DOHH2 (cell line): ENCODE measurements around the gene RAD23A.

Experiments
- H3F3A ChIP-seq: fragments of 200-600 bp; sonication (generic), shearing (Covaris generic); 2 replicates; pipeline ENCODE4 v1.6.0; 2016; ENCODE audit warnings: antibody characterized with exemption, mild to moderate bottlenecking; ENCODE audit not compliant: control insufficient read depth, insufficient read depth
- H3K27ac ChIP-seq: fragments of 200-600 bp; sonication (generic); 2 replicates; pipeline ENCODE4 v1.5.1; 2014; ENCODE audit warnings: low read depth, mild to moderate bottlenecking, low read length, moderate library complexity
- H3K27me3 ChIP-seq: fragments of 200-600 bp; sonication (generic); 2 replicates; pipeline ENCODE4 v1.6.1; 2014; ENCODE audit warnings: mild to moderate bottlenecking, low read length, mixed read lengths; ENCODE audit not compliant: control insufficient read depth
- H3K36me3 ChIP-seq: fragments of 200-600 bp; sonication (generic); 2 replicates; pipeline ENCODE4 v1.6.1; 2014; ENCODE audit warnings: mild to moderate bottlenecking, low read length, moderate library complexity, mixed read lengths; ENCODE audit not compliant: control insufficient read depth
- H3K4me1 ChIP-seq: fragments of 200-600 bp; sonication (generic); 2 replicates; pipeline ENCODE4 v1.6.1; 2014; ENCODE audit warnings: mild to moderate bottlenecking, low read length, mixed read lengths; ENCODE audit not compliant: control insufficient read depth
- H3K4me2 ChIP-seq: fragments of 200-600 bp; sonication (generic); 2 replicates; pipeline ENCODE4 v1.6.0; 2014; ENCODE audit warnings: mild to moderate bottlenecking, low read length, moderate library complexity
- H3K4me3 ChIP-seq: fragments of 200-600 bp; sonication (generic); 2 replicates; pipeline ENCODE4 v1.5.1; 2014; ENCODE audit warnings: mild to moderate bottlenecking, low read length, mixed read lengths
- H3K79me2 ChIP-seq: fragments of 200-600 bp; sonication (generic); 2 replicates; pipeline ENCODE4 v1.6.1; 2014; ENCODE audit warnings: mild to moderate bottlenecking, low read length, mixed read lengths; ENCODE audit not compliant: control insufficient read depth
- H3K9me2 ChIP-seq: fragments of 200-600 bp; sonication (generic); replicated peaks from 2 replicates; pipeline ENCODE4 v1.6.1; 2014; ENCODE audit warnings: mild to moderate bottlenecking, low read length, mixed read lengths; ENCODE audit not compliant: control insufficient read depth
- H3K9me3 ChIP-seq: fragments of 200-600 bp; sonication (generic); 2 replicates; pipeline ENCODE4 v1.6.1; 2014; ENCODE audit warnings: antibody characterized with exemption, low read length, mixed read lengths; ENCODE audit not compliant: control insufficient read depth, insufficient read depth
- H4K20me1 ChIP-seq: fragments of 200-600 bp; sonication (generic); 2 replicates; pipeline ENCODE4 v1.6.0; 2014; ENCODE audit warnings: low read depth, mild to moderate bottlenecking, antibody characterized with exemption, low read length, moderate library complexity; ENCODE audit not compliant: control insufficient read depth, insufficient read depth
- EZH2phosphoT487 ChIP-seq: fragments of 200-600 bp; sonication (generic); IDR thresholded peaks from 2 replicates; pipeline ENCODE4 v1.6.1; 2017; ENCODE audit warnings: borderline replicate concordance, mild to moderate bottlenecking, antibody characterized with exemption, low read length, moderate library complexity, mixed read lengths
- TF ChIP-seq, protein P1 (sequence below): fragments of 200-600 bp; sonication (generic); IDR thresholded peaks from one replicate; pipeline ENCODE4 v1.5.1; 2014; ENCODE audit warnings: antibody characterized with exemption, mild to moderate bottlenecking, low read depth, low read length; ENCODE audit not compliant: poor library complexity, severe bottlenecking

The RAD23A gene

DNA sequence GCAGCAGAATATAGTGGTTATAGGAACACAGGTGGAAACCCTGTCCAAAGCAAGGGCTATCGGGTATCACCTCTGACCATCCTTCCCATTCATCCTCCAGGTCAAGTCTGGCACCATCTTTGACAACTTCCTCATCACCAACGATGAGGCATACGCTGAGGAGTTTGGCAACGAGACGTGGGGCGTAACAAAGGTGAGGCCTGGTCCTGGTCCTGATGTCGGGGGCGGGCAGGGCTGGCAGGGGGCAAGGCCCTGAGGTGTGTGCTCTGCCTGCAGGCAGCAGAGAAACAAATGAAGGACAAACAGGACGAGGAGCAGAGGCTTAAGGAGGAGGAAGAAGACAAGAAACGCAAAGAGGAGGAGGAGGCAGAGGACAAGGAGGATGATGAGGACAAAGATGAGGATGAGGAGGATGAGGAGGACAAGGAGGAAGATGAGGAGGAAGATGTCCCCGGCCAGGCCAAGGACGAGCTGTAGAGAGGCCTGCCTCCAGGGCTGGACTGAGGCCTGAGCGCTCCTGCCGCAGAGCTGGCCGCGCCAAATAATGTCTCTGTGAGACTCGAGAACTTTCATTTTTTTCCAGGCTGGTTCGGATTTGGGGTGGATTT is 2.1 kb upstream of the RAD23A start:
- Histone ChIP-seq H3K79me2 (peaks cover 62% of the 10 kb centered on the region), H3K27me3 (no peaks in the 10 kb centered on the region), H3F3A (peaks cover 67% of the 10 kb centered on the region), H3K4me2 (peak overlapping the region; percentile 48), H4K20me1 (peaks cover 22% of the 10 kb centered on the region), H3K4me1 (peaks cover 66% of the 10 kb centered on the region), H3K9me2 (no peaks in the 10 kb centered on the region), H3K9me3 (no peaks in the 10 kb centered on the region), H3K4me3 (peak overlapping the region; percentile 31; the same call in 1 of the 2 replicates), H3K36me3 (peaks cover 92% of the 10 kb centered on the region), H3K27ac (0 out of 2 replicates have a peak overlapping the region, but pooled peaks have one; percentile 9)
- TF ChIP-seq EZH2phosphoT487 = no peak
- TF ChIP-seq, protein P1, sequence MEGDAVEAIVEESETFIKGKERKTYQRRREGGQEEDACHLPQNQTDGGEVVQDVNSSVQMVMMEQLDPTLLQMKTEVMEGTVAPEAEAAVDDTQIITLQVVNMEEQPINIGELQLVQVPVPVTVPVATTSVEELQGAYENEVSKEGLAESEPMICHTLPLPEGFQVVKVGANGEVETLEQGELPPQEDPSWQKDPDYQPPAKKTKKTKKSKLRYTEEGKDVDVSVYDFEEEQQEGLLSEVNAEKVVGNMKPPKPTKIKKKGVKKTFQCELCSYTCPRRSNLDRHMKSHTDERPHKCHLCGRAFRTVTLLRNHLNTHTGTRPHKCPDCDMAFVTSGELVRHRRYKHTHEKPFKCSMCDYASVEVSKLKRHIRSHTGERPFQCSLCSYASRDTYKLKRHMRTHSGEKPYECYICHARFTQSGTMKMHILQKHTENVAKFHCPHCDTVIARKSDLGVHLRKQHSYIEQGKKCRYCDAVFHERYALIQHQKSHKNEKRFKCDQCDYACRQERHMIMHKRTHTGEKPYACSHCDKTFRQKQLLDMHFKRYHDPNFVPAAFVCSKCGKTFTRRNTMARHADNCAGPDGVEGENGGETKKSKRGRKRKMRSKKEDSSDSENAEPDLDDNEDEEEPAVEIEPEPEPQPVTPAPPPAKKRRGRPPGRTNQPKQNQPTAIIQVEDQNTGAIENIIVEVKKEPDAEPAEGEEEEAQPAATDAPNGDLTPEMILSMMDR = no peak

- peaks cover 61% of the 10 kb centered on the region for H3F3A ChIP-seq
- peaks cover 92% of the 10 kb centered on the region for H3K36me3 ChIP-seq
Observed at GRCh38 chr19:12944104-12944674, 1.5 kb upstream of the RAD23A start.

GRCh38 chr19:12946092-12946721 is 545 bp downstream of the RAD23A start:
- H3K79me2 ChIP-seq = peaks cover 49% of the 10 kb centered on the region
- H3K4me3 ChIP-seq = peak overlapping the region; percentile 86
- peaks cover 92% of the 10 kb centered on the region for H3K36me3 ChIP-seq
- H3K27ac ChIP-seq = peak overlapping the region; percentile 76
- no peaks in the 10 kb centered on the region for H3K9me2 ChIP-seq
- H3F3A ChIP-seq = peaks cover 40% of the 10 kb centered on the region
- TF ChIP-seq, protein P1 = no peak
- TF ChIP-seq EZH2phosphoT487 = no peak
- H3K27me3 ChIP-seq = no peaks in the 10 kb centered on the region
- H3K4me2 ChIP-seq = peak overlapping the region; percentile 86
- no peaks in the 10 kb centered on the region for H3K9me3 ChIP-seq
- H3K4me1 ChIP-seq = peaks cover 46% of the 10 kb centered on the region
- H4K20me1 ChIP-seq = no peaks in the 10 kb centered on the region

More at GRCh38 chr19:12944104-12944674, 1.5 kb upstream of the RAD23A start:
- H3K4me1 ChIP-seq = peaks cover 66% of the 10 kb centered on the region
- peaks cover 62% of the 10 kb centered on the region for H3K79me2 ChIP-seq
- H4K20me1 ChIP-seq = peaks cover 16% of the 10 kb centered on the region
- H3K27me3 ChIP-seq = no peaks in the 10 kb centered on the region
- peak overlapping the region; percentile 76 for H3K27ac ChIP-seq
- no peak overlapping the region; the same call in 1 of the 2 replicates for H3K4me3 ChIP-seq
- no peak for TF ChIP-seq EZH2phosphoT487
- TF ChIP-seq, protein P1 = no peak
- no peaks in the 10 kb centered on the region for H3K9me3 ChIP-seq
- peak overlapping the region; percentile 86 for H3K4me2 ChIP-seq
- no peaks in the 10 kb centered on the region for H3K9me2 ChIP-seq
